Heart left ventricle (tissue), 16 donors: ENCODE measurements around the gene NKAIN2. TPM values are rescaled to one million over a fixed set of nuclear protein-coding genes. Genes with fewer than 3 reads are reported as not detected.
"Not testable (repeated sequence)": the region's sequence is repeated elsewhere in the genome, so short reads cannot be mapped to it uniquely, and the experiment has no call there.

ENCODE experiments used
- ATAC-seq, 4 donors: fragments of 200-7000 bp; cut with Tn5 transposase; one replicate each; pipeline ENCODE4 v1.9.1; 2020 to 2022; ENCODE audit warnings: moderate library complexity in 4 of 4, mild to moderate bottlenecking in 3 of 4, moderate number of reproducible peaks in 1 of 4
- DNase-seq, 5 donors: peaks; one replicate each; pipeline ENCODE4 v3.0.0-alpha.2; 2020
- H3K27ac ChIP-seq, 12 donors: fragments of 200-600 bp; sonication (generic) in 4 of 12; one replicate each; pipeline versions ENCODE4 v1.5.0 to v1.8.0; 2016 to 2022; ENCODE audit warnings: mild to moderate bottlenecking in 2 of 12
- H3K27me3 ChIP-seq, 9 donors: fragments of 200-600 bp; sonication (generic) in 2 of 9; one replicate each; pipeline versions ENCODE4 v1.5.1 to v1.8.0; 2016 to 2022; ENCODE audit warnings: mild to moderate bottlenecking in 3 of 9
- H3K36me3 ChIP-seq, 9 donors: fragments of 200-600 bp; sonication (generic) in 2 of 9; one replicate each; pipeline versions ENCODE4 v1.5.0 to v1.8.0; 2018 to 2022; ENCODE audit warnings: mild to moderate bottlenecking in 2 of 9
- H3K4me1 ChIP-seq, 12 donors: fragments of 200-600 bp; sonication (generic) in 4 of 12; one replicate each; pipeline versions ENCODE4 v1.5.0 to v1.8.0; 2016 to 2022; ENCODE audit warnings: mild to moderate bottlenecking in 3 of 12
- H3K4me3 ChIP-seq, 12 donors: fragments of 200-600 bp; sonication (generic) in 4 of 12; one replicate each; pipeline versions ENCODE4 v1.5.0 to v1.8.0; 2017 to 2022; ENCODE audit warnings: mild to moderate bottlenecking in 9 of 12, moderate library complexity in 4 of 12
- H3K9me3 ChIP-seq, 12 donors: fragments of 200-600 bp; sonication (generic) in 4 of 12; one replicate each; pipeline versions ENCODE4 v1.5.0 to v1.8.0; 2016 to 2022; ENCODE audit warnings: mild to moderate bottlenecking in 1 of 12
- CTCF ChIP-seq, 12 donors: fragments of 200-600 bp; sonication (generic) in 4 of 12; IDR thresholded peaks; one replicate each; pipeline versions ENCODE4 v1.5.0 to v1.8.0; 2018 to 2022; ENCODE audit warnings: antibody characterized with exemption in 12 of 12, mild to moderate bottlenecking in 5 of 12
- POLR2A ChIP-seq, 2 donors: fragments of 450-650 bp; IDR thresholded peaks; one replicate each; pipeline ENCODE4 v1.6.1; 2017; ENCODE audit warnings: antibody characterized with exemption in 2 of 2, mild to moderate bottlenecking in 2 of 2, moderate library complexity in 2 of 2
- WGBS, 4 donors: extraction: QIAGEN DNeasy Blood & Tissue Kit in 2 of 4; methylation state at CpG; one replicate each; pipeline versions ENCODE4 v1.1.5 to v1.1.7; 2013 to 2018; 5-methylcytosine and 5-hydroxymethylcytosine counted together
- intact Hi-C, 10 donors: fragments of 100-400 bp; cut with DNase I; formaldehyde crosslinking; loops; one replicate each; pipeline versions ENCODE4 v1.11.1 to v1.14.2; 2022
- polyA plus RNA-seq, 2 donors: library from polyadenylated mRNA; stranded (reverse); fragments of 200-250 nt; gene quantifications; one replicate each; pipeline ENCODE4 v1.2.3, GENCODE V29; 2013
- total RNA-seq, 9 donors: library from RNA; depleted of rRNA in 2 of 9; stranded (reverse); fragments of >200 nt in 2 of 9; fragmentation: NEBNext Ultra II Directional in 3 of 9; extraction: Animal tissue kit (Norgen Biotek cat#: 25700) in 3 of 9; gene quantifications; one replicate each; pipeline versions ENCODE4 v1.1.0 to v1.2.4, GENCODE V29; 2016 to 2023
- donor health status: ischemic (EF 13 %, LVEDD 7.1; RV severe dilation, severe dysfunction).
- donor health status: healthy with polysubstance abuse.
- donor health status: DM: no; HTN: yes; CAD: no.
- donor health status: DM: no; HTN: no; CAD: no.
- donor health status: ischemic (EF 25% LVEDD 6.9; RV normal size, moderate dysfunction).
- donor health status: ischemic (EF 25% LVEDD 5.7; RV mildly dilated, moderate dysfunction).
- donor health status: healthy.
- donor health status: DM: yes; HTN: yes; CAD: no.
- donor health status: ischemic (EF 35%, LVEDD 5.7; RV mildly dilated, moderate dysfunction).
- donor health status: nonischemic (EF 11% LVEDD 7.7; RV severe dilation, severe dysfunction).
- donor health status: DM: yes; HTN: yes; CAD: no.
- donor health status: PGD.
- donor health status: ischemic (EF 29% LVEDD 5.4; RV normal size, mild dysfunction).
- donor health status: nonischemic (EF 23%, LVEDD 6.1; RV moderate dilation, normal function).

NKAIN2 gene
- total and polyA plus RNA-seq, 11 donors = 0.19 to 0.83 (median 0.33) TPM; not detected in 2

DNA sequence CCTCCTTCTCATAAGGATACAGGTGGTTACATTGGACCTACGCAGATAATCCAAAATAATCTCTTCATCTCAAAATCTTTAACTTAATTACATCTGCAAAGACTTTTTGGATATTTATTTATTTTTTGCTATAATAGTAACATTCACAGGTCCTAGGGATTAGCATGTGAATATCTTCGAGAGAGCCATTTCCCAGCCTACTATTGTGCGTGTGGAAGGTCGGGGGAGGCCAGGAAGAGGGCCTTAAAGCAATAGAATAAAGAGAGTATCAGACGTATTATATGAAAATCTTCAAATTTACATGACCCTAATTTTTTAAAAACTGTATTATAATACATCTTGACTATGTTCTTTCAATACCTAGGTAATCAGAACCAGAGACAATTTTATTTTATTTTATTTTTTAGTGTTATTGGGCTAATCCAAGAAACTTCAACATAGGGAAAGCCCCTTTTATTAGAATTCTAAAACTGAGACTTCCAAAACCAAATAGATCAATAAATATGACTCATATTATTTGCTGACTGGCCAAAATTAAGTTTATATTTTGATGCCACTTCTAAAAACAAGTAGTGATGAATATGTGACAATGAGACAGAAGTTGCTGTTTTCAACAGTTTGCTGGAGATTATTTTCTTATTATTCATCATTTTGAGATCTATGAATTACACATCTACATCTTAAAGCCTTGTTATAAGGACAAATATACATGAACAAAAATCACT is 536.1 kb downstream of the NKAIN2 start:
- DNase-seq = no peak
- no peak for TF ChIP-seq POLR2A (IDR thresholded peaks at IDR 0.05)
- no peak for TF ChIP-seq CTCF (IDR thresholded peaks at IDR 0.05)
- H3K36me3 ChIP-seq = no peaks in the 10 kb centered on the region
- no peaks in the 10 kb centered on the region for H3K27me3 ChIP-seq
- no peak for ATAC-seq
- intact Hi-C loops = no loop called here
- no peak overlapping the region for H3K27ac ChIP-seq
- no peaks in the 10 kb centered on the region for H3K9me3 ChIP-seq
- H3K4me1 ChIP-seq = no peaks in the 10 kb centered on the region
- H3K4me3 ChIP-seq = no peak overlapping the region
- 74 to 77% (median 75%) methylated on average over 5 of the region's 5 CpGs for WGBS, 4 donors

GRCh38 chr6:124348339-124348738 is 544.7 kb downstream of the NKAIN2 start:
- ATAC-seq, H3K27ac ChIP-seq, DNase-seq, H3K4me1 ChIP-seq, H3K4me3 ChIP-seq, intact Hi-C loops, H3K36me3 ChIP-seq, H3K27me3 ChIP-seq, H3K9me3 ChIP-seq: not testable (repeated sequence)
- WGBS, 4 donors = 84 to 91% (median 88%) methylated on average over 6 of the region's 6 CpGs

DNA sequence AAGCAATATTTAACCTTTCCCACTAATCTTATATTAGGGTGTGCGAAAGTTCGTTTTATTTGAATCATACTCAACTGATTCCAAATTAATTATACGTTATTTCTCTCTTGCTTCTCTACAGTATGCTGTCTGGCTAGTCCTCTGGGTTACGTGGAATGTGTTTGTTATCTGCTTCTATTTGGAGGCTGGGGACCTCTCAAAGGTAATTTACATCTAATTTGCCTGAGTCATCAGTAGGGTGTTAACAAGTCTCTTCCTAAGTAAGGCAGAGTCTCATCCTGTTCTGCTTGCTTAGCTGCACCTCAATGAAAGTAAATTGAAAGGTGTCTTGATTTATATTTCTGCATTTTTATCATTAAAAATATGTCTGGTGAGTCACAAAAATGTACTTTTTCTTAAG is 551.5 kb downstream of the NKAIN2 start:
- 70 to 76% (median 71%) methylated on average over 4 of the region's 4 CpGs for WGBS, 4 donors
- Histone ChIP-seq H3K4me1 (no peaks in the 10 kb centered on the region), H3K4me3 (no peak overlapping the region), H3K27me3 (no peaks in the 10 kb centered on the region), H3K9me3 (no peaks in the 10 kb centered on the region), H3K27ac (no peak overlapping the region), H3K36me3 (no peaks in the 10 kb centered on the region)
- no peak for TF ChIP-seq POLR2A (IDR thresholded peaks at IDR 0.05)
- TF ChIP-seq CTCF (IDR thresholded peaks at IDR 0.05) = no peak
- no peak for DNase-seq
- ATAC-seq = no peak
- intact Hi-C loops = no loop called here

GRCh38 chr6:124356276-124356810 is 552.7 kb downstream of the NKAIN2 start:
- Histone ChIP-seq H3K4me3 (no peak overlapping the region), H3K4me1 (no peaks in the 10 kb centered on the region), H3K27me3 (no peaks in the 10 kb centered on the region), H3K9me3 (no peaks in the 10 kb centered on the region), H3K27ac (no peak overlapping the region), H3K36me3 (no peaks in the 10 kb centered on the region)
- ATAC-seq = no peak
- no peak for TF ChIP-seq POLR2A (IDR thresholded peaks at IDR 0.05)
- no peak for TF ChIP-seq CTCF (IDR thresholded peaks at IDR 0.05)
- intact Hi-C loops = no loop called here
- DNase-seq = no peak
- WGBS, 4 donors = 67 to 83% (median 78%) methylated on average over 5 of the region's 5 CpGs

DNA sequence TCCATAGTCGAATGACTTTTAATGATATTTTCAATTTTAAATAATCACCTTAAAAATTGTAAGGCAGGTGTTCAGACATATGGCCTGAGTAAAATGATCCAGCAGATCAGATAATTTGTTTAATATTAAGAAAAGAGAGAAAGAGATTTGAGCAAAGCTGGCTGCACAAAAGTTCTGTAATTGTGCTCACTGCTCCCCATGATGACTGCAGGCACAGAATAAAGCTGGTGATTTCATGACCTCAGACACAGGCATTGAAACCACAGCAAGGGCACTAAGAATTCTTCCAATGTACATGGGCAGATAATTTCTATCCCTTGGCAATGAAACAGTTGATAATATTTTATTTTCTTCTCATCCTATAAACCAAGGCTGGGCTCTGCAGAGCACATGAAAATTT is 553.1 kb downstream of the NKAIN2 start:
- 78 to 93% (median 86%) methylated on average over 1 of the region's 1 CpG for WGBS, 4 donors
- intact Hi-C loops = no loop called here
- Histone ChIP-seq H3K36me3 (no peaks in the 10 kb centered on the region), H3K4me1 (no peaks in the 10 kb centered on the region), H3K9me3 (no peaks in the 10 kb centered on the region), H3K27ac (no peak overlapping the region), H3K4me3 (no peak overlapping the region), H3K27me3 (no peaks in the 10 kb centered on the region)
- DNase-seq (no peak), ATAC-seq (no peak)
- TF ChIP-seq POLR2A (IDR thresholded peaks at IDR 0.05) (no peak), CTCF (IDR thresholded peaks at IDR 0.05) (no peak)
